DND-41 (cell line): ENCODE results near the gene OR8J1.

Experiments
- ATAC-seq: fragments of 200-7000 bp; cut with Tn5 transposase; 3 replicates; pipeline ENCODE4 v1.9.1; 2021; ENCODE audit warnings: low read depth; ENCODE audit not compliant: insufficient read depth
- DNase-seq: peaks from one replicate; pipeline ENCODE4 v3.0.0-alpha.2; 2020
- H2AFZ ChIP-seq: 2 replicates; pipeline ENCODE4 v1.6.0; 2012; ENCODE audit warnings: low read depth, low read length
- H3K27ac ChIP-seq: 2 replicates; pipeline ENCODE4 v1.5.1; 2012; ENCODE audit warnings: low read length, inconsistent platforms
- H3K27me3 ChIP-seq: fragments of 200-600 bp; sonication (generic); 2 replicates; pipeline ENCODE4 v1.6.0; 2012; ENCODE audit warnings: low read length, mild to moderate bottlenecking, inconsistent platforms; ENCODE audit not compliant: insufficient read depth, poor library complexity
- H3K36me3 ChIP-seq: 2 replicates; pipeline ENCODE4 v1.5.1; 2012; ENCODE audit warnings: low read length, inconsistent platforms; ENCODE audit not compliant: insufficient read depth
- H3K4me1 ChIP-seq: 2 replicates; pipeline ENCODE4 v1.5.1; 2012; ENCODE audit warnings: mild to moderate bottlenecking, low read length; ENCODE audit not compliant: insufficient read depth
- H3K4me2 ChIP-seq: 2 replicates; pipeline ENCODE4 v1.6.0; 2012; ENCODE audit warnings: mild to moderate bottlenecking, moderate library complexity, low read length, inconsistent platforms; ENCODE audit not compliant: insufficient read depth
- H3K4me3 ChIP-seq, 2 experiments: fragments of 200-600 bp in 1 of 2; shearing (Covaris generic) in 1 of 2; 2 replicates each; pipeline ENCODE4 v1.5.1; 2012 to 2016; ENCODE audit warnings: inconsistent platforms in 2 of 2, low read length in 2 of 2, mild to moderate bottlenecking in 2 of 2, low read depth in 1 of 2, moderate library complexity in 1 of 2
- H3K79me2 ChIP-seq: 2 replicates; pipeline ENCODE4 v1.6.0; 2012; ENCODE audit warnings: low read length, inconsistent platforms; ENCODE audit not compliant: insufficient read depth
- H3K9ac ChIP-seq: 2 replicates; pipeline ENCODE4 v1.6.0; 2012; ENCODE audit warnings: low read depth, mild to moderate bottlenecking, inconsistent platforms, low read length, moderate library complexity
- H3K9me3 ChIP-seq: 2 replicates; pipeline ENCODE4 v1.5.1; 2012; ENCODE audit warnings: low read length, moderate library complexity, mild to moderate bottlenecking, inconsistent platforms; ENCODE audit not compliant: insufficient read depth, severe bottlenecking
- H4K20me1 ChIP-seq: 2 replicates; pipeline ENCODE4 v1.6.0; 2012; ENCODE audit warnings: low read length; ENCODE audit not compliant: insufficient read depth
- EZH2 ChIP-seq: IDR thresholded peaks from 3 replicates; pipeline ENCODE4 v1.6.1; 2012; ENCODE audit warnings: borderline replicate concordance, low read depth, mild to moderate bottlenecking, moderate library complexity, low read length, inconsistent platforms; ENCODE audit not compliant: severe bottlenecking
- TF ChIP-seq, protein P1 (sequence below): IDR thresholded peaks from 2 replicates; pipeline ENCODE4 v1.5.1; 2012; ENCODE audit warnings: borderline replicate concordance, low read length, moderate library complexity, mild to moderate bottlenecking; ENCODE audit not compliant: poor library complexity, severe bottlenecking; ENCODE audit errors: extremely low read depth

The OR8J1 gene

DNA sequence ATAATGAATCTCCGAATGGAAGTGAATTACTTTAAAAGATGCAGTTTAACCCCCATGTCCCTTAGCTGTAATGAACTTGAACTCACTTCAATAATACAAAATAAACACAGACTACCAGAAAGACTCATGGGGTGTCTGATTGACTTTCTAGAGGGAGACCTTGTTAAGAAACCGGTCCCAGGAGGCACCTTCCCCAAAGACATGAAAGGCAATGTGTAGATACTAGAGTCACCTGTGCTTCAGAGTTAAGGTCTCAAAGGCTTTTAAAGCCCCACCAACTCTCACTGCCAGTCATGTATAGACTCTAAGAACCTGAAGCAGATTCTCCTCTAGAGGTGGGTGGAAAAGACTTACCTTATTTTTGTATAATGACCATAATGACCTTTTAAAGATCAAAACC, at the start of gene OR8J1:
Gene OR8J1 (plus strand): TSS at position 301 of the 400 bp plus-strand sequence. CDS start 5,956 bp downstream, outside the sequence.
- DNase-seq (no peak), ATAC-seq (no peak)
- no peaks in the 10 kb centered on the region for H3K9me3 ChIP-seq
- H3K79me2 ChIP-seq = no peaks in the 10 kb centered on the region
- H3K4me2 ChIP-seq = no peak within 1 kb of the TSS
- no peak within 1 kb of the TSS for H2AFZ ChIP-seq
- no peak within 1 kb of the TSS for H3K27ac ChIP-seq
- H3K9ac ChIP-seq = no peak within 1 kb of the TSS
- H4K20me1 ChIP-seq = no peaks in the 10 kb centered on the region
- no peak for TF ChIP-seq EZH2
- TF ChIP-seq, protein P1, sequence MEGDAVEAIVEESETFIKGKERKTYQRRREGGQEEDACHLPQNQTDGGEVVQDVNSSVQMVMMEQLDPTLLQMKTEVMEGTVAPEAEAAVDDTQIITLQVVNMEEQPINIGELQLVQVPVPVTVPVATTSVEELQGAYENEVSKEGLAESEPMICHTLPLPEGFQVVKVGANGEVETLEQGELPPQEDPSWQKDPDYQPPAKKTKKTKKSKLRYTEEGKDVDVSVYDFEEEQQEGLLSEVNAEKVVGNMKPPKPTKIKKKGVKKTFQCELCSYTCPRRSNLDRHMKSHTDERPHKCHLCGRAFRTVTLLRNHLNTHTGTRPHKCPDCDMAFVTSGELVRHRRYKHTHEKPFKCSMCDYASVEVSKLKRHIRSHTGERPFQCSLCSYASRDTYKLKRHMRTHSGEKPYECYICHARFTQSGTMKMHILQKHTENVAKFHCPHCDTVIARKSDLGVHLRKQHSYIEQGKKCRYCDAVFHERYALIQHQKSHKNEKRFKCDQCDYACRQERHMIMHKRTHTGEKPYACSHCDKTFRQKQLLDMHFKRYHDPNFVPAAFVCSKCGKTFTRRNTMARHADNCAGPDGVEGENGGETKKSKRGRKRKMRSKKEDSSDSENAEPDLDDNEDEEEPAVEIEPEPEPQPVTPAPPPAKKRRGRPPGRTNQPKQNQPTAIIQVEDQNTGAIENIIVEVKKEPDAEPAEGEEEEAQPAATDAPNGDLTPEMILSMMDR = no peak
- no peaks in the 10 kb centered on the region for H3K4me1 ChIP-seq
- H3K36me3 ChIP-seq = no peaks in the 10 kb centered on the region
- H3K27me3 ChIP-seq = no peaks in the 10 kb centered on the region
- no peak within 1 kb of the TSS for H3K4me3 ChIP-seq

- H3K4me1 ChIP-seq = no peaks in the 10 kb centered on the region
- H3K79me2 ChIP-seq = no peaks in the 10 kb centered on the region
- H3K9me3 ChIP-seq = no peaks in the 10 kb centered on the region
- TF ChIP-seq, protein P1 = no peak
- TF ChIP-seq EZH2 = no peak
- no peak for ATAC-seq
- no peaks in the 10 kb centered on the region for H3K36me3 ChIP-seq
- H3K27ac ChIP-seq = no peak overlapping the region
- DNase-seq = no peak
- H3K9ac ChIP-seq = no peak overlapping the region
- H2AFZ ChIP-seq = no peak overlapping the region
- H3K27me3 ChIP-seq = no peaks in the 10 kb centered on the region
- no peaks in the 10 kb centered on the region for H4K20me1 ChIP-seq
- no peak overlapping the region for H3K4me2 ChIP-seq
- no peak overlapping the region for H3K4me3 ChIP-seq
These were observed 46.3 kb upstream of the OR8J1 start for GRCh38 chr11:56307836-56308235.

DNA sequence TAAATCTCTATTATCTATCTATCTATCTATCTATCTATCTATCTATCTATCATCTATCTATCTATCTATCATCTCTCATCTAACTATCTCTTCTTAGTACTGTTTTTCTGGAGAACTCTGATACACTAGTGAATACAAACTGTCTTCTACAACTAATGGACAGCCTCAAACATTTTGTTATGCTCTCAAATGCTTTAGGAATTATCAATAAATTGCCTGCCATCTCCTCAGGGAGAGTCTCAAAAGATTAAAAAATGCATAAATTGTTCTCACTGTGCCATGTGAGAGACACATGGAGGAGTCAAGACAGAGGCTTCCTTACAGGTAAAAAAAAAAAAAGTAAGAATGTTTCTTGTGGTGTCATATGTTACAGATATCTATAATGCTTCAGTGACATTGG, 39.2 kb upstream of the OR8J1 start, which contains the start of gene OR8K3:
Gene OR8K3 (plus strand): TSS at position 301 of the 400 bp plus-strand sequence. CDS start 3,163 bp downstream, outside the sequence.
- no peak within 1 kb of the TSS for H3K27ac ChIP-seq
- no peaks in the 10 kb centered on the region for H3K27me3 ChIP-seq
- no peaks in the 10 kb centered on the region for H3K79me2 ChIP-seq
- H4K20me1 ChIP-seq = no peaks in the 10 kb centered on the region
- H3K9ac ChIP-seq = no peak within 1 kb of the TSS
- DNase-seq (no peak), ATAC-seq (no peak)
- no peak for TF ChIP-seq EZH2
- TF ChIP-seq, protein P1 = no peak
- no peaks in the 10 kb centered on the region for H3K36me3 ChIP-seq
- no peak within 1 kb of the TSS for H3K4me2 ChIP-seq
- H3K4me3 ChIP-seq = no peak within 1 kb of the TSS
- no peaks in the 10 kb centered on the region for H3K4me1 ChIP-seq
- H2AFZ ChIP-seq = no peak within 1 kb of the TSS
- no peaks in the 10 kb centered on the region for H3K9me3 ChIP-seq

DNA sequence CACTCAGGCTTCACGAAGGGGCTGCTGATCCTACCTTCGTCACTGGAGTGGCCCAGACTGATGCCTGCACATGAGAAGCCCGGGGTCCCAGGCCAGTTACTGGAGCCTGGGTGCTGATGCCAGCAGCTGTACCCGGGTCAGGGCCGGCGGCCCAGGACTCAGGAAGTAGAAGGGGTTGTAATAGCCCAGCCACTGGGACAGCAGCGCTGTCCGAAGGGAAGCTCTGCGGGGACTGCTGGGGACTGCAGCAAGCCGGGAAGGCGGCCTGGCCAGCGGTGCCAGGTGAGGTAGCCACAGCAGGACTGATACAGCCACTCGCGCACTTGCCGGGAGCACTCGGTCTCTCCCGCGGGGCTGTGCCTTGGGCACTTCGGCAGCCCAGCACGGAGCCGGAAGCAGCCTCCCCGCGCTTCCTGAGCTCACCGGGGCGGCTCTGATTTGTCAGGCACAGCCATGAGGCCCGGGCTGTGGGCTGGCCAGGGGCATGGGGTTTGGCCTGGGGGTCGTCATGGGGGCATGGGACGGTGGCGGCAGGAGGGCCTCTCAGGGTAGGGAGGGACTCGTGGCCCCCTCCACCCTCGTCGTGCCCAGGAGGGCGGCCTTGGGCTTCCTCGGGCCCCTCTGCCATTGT, 22.1 kb upstream of the OR8J1 start:
- Histone ChIP-seq H3K27ac (no peak overlapping the region), H3K79me2 (no peaks in the 10 kb centered on the region), H3K4me1 (no peaks in the 10 kb centered on the region), H3K36me3 (no peaks in the 10 kb centered on the region), H3K9me3 (no peaks in the 10 kb centered on the region), H3K4me2 (no peak overlapping the region), H3K9ac (no peak overlapping the region), H2AFZ (no peak overlapping the region), H3K4me3 (no peak overlapping the region), H3K27me3 (no peaks in the 10 kb centered on the region), H4K20me1 (no peaks in the 10 kb centered on the region)
- DNase-seq = no peak
- TF ChIP-seq, protein P1 = no peak
- TF ChIP-seq EZH2 = no peak
- ATAC-seq = no peak
